ENCODE results near the gene SEC24C.
A peak's percentile ranks its signal among the peaks of the same experiment; 100 is the strongest.
"Not testable (repeated sequence)": the region's sequence is repeated elsewhere in the genome, so short reads cannot be mapped to it uniquely, and the experiment has no call there.

SEC24C gene

DNA sequence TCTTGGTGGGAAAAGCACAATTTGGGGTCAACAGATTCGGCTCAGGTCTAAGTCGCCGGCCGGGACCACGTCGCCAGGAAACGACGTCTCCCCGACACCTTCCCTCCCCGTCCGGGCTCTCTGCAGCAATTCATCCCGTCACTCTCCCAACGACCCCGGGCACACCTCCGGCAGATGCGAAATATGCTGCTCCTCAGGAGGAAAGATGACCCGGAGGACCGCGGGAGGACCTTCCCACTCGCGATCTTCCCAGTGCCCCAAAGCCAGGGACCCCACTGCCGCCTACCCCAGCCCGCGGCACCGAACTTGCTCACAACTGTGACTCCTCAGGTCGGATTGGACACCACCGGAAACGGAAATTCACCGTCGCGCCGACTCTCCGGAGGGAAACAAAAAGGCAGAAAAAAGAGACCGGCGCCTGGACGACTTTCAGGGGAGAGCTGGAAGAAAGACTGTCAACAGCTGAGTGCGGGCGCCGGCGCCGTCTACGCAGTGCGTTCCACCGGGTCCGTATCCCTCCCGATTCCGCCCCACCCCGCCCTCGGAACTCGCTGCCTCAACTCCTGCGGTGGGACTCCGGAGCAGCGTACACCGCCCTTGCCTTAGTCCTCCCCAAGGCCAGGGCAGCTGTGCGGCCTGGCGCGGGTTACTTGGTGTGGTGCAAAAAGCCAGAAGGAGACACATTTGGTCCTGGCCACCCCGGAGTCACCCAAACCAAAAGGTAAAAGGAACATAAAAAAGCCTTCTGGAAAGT, 13.8 kb upstream of the SEC24C start:
- peak; percentile 39 to 94 (median 87) for DNase-seq

DNA sequence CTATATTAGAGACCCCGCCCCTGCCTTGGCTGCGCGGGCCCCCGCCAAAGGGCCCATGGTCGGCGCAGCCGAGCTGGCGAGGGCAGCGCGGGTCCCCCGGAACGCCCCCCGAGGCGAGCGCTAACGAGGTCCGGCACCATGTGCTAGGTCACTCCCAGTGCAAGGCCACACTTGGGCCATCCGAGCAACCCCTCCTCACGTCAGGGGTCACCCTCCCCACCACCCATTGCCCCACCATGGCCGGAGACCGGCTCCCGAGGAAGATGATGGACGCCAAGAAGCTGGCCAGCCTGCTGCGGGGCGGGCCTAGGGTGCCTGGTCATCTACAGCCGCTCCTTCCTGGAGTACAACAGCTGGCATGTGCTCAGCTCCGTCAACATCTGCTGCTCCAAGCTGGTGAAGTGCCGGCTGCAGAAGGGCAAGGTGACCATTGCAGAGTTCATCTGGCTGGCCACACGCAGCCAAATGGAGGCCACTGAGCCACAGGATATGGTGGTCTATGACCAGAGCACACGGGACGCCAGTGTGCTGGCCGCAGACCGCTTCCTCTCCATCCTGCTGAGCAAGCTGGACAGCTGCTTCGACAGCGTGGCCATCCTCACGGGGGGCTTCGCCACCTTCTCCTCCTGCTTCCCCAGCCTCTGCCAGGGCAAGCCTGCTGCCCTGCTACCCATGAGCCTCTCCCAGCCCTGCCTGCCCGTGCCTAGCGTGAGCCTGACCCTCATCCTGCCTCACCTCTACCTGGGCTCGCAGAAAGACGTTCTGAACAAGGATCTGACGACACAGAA, 12.4 kb upstream of the SEC24C start:
- no peak for DNase-seq

DNA sequence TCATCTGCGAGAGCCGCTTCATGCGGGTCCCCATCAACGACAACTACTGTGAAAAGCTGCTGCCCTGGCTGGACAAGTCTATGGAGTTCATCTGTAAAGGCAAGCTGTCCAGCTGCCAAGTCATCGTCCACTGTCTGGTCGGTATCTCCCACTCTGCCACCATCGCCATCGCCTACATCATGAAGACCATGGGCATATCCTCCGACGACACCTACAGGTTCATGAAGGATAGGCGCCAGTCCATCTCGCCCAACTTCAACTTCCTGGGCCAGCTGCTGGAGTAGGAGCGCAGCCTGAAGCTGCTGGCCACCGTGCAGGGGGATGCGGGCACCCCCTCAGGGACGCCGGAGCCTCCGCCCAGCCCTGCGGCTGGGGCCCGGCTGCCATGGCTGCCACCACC, 11.7 kb upstream of the SEC24C start:
- DNase-seq: no peak

DNA sequence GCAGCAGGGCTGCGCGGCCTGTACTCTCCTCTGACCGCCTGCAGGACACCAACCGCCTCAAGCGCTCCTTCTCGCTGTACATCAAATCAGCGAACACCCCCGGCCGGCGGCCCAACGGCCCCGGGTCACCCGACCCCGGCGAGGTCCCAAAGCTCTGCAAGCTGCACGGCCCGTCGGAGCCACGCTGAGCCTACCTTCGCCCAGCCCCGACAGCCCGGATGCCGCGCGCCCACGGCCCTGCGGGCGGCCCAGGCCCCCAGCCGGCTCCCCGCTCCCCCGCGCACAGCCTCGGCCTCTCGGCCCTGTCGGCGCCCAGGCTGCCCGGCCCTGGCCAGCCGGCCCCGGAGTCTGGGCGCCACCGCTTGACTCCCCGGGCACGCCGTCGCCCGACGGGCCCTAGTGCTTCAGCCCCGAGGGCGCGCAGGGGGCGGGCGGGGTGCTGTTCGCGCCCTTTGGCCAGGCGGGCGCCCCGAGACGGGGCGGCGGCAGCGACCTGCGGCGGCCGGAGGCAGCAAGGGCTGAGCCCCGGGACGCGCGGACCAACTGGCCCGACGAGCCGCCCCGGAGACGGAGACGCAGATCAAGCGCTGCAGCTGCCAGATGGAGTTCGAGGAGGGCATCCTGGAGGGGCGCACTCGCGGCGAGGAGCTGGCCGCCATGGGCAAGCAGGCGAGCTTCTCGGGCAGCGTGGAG, 11.1 kb upstream of the SEC24C start:
- no peak for DNase-seq

DNA sequence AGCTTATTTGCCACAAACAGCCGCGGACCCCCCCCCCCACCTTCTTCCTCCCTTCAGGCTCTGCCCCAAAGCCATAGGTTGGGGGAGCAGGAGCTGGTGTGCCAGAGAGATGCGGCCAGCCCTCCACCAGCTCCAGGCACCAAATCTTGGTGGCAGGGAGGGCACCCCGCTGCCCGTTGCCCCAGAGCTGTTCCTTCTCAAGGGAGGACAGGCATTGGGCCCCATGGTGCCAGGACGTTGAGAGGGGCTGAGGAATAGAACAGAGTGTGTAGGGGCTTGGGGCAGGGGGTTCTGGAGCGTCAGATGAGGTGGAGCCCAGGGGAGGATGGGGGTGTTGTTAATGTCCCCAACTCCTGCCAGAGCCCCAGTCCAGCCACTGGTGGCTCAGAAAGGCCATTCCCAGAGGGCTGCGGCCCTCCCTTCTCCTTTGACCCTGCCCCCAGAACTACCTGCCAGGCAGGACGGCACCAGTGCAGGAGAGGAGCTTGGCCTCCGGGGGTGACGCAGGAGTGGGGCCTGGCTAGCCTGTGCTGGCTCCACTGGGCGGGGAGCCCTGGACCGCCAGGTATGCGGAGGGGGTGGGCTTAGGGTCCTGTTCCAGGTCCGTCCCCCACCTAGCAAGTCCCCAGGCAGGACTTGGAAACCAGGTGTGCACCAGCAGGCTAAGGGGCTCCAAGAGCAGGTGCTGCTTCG, 10.0 kb upstream of the SEC24C start:
- DNase-seq: no peak

DNA sequence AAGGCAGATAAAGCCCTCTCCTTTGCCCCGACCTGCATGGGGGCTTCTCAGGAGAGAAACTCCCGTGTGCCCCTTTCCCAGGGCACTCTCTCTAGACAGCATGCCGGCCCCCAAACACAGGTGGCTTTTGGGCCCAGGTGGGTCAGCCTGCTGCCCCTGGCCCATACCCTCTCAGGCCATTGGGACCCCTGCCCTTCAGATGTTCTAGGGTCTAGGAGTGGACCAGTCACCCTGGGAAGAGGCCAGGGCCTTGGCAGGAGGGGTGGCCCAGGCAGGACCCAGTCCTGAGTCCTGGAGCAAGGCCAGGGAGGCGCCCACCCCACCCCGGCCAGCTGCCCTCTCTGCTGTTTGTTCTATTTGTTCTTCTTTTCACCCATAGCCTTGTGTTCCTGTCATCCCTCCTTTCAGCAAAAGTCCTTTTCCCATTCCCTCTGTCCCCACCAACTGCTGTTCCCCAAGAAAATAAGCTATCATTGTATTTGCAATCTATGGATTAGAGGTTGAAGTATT, 9.3 kb upstream of the SEC24C start:
- no peak for DNase-seq

DNA sequence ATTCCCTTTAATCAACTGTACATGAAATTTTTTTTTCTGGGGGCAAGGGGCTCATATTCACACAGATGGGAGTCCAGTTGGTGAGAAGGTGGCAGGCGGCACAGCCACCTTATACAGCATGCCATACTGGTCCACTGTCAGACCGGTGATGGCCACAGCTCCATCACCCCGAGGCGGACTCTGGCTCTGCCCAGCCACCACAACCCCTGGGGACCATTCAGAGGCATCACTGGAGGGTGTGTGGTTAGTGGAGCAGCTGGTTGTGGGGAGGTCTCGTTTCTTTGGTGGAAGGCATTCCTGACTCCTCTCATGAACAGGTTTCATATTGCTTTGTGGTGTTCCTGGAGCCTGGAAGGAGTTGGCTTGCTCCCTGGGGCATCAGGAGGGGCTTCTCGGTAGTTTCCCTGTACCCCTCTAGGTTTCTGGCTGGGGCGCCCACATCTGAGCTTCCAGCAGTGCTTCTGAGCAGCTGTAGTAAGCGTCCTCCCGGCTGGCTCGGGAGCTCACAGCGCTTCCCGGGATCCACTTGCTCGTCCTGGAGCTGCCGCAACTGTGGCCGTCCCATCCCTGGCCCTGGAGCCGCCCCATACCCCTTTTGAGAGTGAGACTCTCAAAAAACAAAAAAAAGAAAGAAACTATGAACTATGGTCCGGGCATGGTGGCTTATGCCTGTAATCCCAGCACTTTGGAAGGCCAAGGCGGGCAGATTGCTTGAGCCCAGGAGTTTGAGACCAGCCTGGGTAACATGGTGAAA, 3.5 kb upstream of the SEC24C start:
- DNase-seq: not testable (repeated sequence)

DNA sequence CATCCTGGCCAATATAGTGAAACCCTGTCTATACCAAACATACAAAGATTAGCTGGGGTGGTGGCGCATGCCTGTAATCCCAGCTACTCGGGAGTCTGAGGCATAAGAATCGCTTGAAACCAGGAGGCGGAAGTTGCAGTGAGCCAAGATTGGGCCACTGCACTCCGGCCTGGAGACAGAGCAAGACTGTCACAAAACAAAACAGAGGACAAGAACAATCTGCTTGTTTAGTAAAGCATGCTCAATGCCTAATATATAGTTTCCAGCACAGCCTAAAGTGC, 1.8 kb upstream of the SEC24C start:
- no peak for DNase-seq

DNA sequence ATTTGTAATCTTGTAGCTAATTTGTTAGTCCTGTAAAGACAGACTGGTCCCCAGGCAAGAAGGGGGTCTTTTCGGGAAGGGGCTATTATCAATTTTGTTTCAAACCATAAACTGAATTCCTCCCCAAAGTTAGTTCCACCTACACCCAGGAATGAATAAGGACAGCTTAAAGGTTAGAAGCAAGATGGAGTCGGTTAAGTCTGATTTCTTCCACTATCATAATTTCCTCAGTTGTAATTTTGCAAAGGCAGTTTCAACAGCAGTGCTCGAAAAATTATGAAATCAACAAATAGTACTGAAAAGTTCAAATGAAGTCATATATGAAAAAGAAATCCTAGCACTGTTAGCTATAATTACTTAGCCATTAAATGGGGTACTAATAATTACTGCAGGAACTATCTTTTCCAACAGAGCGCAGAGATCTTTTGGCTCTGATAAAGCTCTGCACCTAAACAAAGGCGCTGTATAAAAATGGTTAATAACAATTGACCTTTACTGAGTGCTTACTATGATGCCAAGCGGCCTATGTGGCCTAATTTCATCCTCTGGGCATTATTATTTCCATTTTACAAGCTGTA, 756 bp upstream of the SEC24C start:
- no peak for DNase-seq

DNA sequence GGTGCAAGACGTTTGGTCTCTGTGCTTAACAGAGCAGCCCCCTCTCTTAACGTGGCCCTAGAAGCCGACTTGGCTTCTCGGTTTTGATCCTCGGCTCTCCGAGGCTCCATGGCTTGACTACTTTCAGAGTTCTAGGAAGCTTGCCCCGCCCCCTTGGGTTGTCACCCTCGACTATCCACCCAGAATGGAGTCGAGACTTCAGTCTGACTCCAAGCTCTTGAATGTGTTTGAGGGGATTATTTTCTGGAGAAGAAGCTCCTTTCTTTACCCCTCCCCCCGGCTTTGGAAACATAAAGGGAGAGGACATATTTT, 448 bp downstream of the SEC24C start:
- DNase-seq: peak in 2 of 58 donors; percentile 28 to 41

DNA sequence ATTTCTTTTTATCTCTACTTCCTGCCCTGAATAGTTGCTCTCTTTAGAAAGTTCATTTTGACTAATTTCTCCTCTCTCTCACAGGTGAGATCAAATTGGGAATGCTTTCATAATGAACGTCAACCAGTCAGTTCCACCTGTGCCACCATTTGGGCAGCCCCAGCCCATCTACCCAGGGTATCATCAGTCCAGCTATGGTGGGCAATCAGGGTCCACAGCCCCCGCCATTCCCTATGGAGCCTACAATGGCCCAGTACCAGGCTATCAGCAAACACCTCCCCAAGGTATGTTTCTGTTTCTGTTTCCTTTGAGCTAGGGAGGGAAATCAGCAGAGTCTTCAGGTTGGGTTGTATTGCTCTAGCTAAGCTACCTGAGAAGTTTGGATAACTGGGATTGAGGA, 2.5 kb downstream of the SEC24C start:
- DNase-seq: no peak

DNA sequence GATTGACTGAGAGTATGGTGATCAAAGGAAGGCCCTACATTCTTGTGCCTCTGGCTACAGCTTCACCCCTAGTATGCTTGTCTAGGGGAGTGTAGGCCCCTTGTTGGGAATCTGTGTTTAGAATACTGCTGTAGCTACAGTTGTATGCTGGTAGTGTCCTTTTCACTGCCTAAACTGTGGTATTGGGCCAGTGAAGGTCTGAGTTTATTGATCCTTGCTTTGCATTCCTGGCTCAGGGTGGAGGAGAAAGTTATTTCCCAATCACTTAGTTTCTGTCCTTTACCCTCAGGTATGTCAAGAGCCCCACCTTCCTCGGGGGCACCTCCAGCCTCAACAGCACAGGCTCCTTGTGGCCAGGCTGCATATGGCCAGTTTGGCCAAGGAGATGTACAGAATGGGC, 6.6 kb downstream of the SEC24C start:
- no peak for DNase-seq

DNA sequence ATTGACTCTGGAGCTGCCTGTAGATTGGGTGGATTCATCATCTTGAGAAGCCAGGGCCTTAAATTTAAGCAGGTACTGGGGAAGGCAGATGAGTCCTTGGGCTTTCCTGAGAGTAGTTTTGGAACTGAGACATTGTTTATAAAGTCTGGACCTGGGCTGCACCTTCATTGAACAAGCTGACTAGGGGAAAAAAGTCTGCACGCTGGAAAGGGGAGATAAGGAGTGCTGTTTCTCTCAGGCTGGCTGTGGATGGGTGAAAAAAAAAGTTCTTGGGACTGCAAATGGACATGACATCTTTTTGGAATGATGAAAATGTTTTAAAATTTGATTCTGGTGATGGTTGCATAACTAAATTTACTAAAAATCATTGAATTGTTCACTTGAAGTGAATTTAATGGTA, 12.0 kb downstream of the SEC24C start:
- DNase-seq: no peak

DNA sequence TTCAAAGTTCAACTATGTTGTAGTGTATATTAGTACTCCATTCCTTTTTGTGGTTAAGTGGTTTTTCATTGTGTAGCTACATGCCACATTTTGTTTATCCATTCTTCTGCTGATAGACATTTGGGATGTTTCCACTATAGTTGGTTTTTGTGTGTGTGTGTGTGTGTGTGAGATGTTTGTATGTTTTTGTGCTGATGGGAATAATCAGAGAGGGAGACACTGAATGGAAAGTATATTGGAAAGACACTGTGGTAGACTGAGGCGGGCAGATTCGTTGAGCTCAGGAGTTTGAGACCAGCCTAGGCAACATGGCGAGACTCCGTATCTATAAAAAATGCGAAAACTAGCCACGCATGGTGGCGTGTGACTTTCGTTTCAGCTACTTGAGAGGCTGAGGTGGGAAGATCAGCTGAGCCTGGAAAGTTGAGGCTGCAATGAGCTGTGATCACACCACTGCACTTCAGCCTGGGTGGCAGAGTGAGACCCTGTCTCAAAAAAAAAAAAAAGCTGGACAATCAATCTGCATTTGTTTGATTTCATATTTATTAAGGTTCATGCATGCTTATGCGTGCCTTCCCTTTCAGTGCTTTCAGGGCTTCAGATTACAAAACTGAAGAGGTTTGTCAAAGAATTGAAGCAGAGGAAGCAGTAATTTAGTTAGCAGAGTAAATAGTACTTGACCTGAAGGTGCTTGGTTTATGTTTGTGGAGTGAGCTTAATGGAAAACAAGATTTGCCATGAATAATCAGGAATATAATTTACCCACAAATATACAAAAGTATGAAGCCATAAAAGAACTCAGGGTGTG, 14.7 kb downstream of the SEC24C start:
- no peak for DNase-seq

DNA sequence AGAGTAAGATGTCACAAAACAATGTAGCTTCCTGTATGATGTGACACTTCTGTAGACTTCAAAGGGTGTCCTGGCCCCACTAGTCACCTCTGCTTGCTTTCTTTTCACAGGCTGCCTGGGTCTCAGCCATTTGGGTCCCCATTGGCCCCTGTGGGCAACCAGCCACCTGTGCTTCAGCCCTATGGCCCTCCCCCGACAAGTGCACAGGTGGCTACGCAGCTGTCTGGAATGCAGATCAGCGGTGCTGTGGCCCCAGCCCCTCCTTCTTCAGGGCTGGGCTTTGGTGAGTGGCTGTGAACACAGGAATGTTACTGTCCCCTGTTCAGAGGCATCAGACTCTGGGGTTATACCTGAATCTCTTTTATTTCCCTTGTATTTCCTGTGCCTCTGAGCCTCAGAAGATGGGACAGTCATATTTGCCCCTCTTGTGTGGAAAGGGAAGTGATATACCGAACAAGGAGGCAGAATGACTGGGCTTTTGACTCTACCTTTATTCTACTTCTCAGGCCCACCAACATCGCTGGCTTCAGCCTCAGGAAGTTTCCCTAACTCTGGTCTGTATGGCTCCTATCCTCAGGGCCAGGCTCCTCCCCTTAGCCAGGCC, 15.4 kb downstream of the SEC24C start:
- no peak for DNase-seq

DNA sequence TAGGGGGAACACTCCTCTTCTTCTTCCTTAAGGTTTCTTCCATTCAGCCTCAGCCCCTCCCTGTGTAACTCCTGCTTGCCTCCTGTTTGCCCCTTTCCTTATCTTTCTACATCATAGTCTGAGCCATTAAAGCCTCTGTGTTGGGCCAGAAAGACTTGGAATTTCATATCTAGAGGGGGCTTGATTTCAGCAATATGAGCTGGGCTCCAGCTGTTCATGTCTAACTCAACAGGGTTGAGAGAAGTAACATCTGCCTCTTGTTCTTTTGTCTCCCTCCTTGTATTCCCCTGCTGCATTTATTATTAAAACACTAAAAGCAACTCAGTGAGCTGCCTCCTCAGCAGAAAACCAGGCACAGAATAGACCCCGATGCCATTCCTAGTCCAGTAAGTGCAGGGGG, 17.6 kb downstream of the SEC24C start:
- no peak for DNase-seq

DNA sequence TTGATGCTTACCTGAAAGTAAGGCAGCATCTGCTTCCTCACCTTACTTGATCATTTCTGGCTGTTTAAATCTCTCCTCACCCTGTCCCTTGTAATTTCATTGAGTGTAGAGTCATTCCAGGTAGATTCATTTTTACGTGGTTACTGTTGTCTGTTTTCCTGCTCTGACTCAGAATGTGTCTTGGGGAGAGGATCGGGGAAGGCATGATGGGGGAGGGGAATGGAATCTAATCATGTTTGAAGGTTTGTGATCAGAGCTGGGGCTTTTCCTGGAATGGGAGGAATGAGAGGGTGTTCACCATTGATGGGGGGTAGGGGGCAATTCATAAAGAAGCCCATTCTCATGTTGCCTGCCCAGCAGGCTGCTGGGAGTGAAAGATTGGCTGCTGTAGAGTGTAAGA, 18.7 kb downstream of the SEC24C start:
- DNase-seq: no peak

DNA sequence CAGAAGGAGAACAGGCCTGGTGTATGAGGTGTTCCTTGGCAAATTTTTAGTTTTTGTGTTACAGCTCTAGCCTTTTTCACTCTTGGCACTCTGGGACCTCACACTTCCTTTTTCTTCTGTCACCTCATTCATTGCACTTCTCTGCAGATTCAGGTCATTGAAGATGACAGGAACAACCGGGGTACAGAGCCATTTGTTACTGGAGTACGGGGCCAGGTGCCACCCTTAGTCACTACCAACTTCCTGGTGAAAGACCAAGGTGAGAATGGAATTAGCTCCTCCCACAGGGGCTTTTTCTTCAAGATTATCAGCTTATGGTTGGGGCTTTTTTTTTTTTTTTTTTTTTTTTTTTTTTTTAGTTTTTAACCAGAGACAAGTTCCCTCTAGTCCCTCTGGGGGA, 19.2 kb downstream of the SEC24C start:
- no peak for DNase-seq

DNA sequence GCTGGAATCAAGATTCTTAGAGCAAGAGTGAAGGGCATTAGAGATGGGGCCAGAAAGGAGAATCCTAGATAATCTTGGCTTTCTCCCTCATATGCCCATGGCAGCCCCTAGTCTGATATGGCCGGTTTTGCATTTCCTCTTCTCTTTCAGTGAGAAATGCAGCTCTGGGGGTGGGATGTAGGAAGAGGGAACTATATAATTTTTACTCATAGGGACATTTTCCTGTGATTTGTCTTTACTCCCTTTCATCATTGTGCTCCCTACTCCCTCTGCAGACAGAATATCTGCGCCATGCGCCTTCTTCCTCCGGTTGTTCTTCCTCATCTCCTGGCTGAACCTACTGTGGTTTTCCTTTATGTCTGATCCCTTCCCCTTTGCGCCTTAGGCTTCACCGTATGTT, 20.9 kb downstream of the SEC24C start:
- DNase-seq: no peak

DNA sequence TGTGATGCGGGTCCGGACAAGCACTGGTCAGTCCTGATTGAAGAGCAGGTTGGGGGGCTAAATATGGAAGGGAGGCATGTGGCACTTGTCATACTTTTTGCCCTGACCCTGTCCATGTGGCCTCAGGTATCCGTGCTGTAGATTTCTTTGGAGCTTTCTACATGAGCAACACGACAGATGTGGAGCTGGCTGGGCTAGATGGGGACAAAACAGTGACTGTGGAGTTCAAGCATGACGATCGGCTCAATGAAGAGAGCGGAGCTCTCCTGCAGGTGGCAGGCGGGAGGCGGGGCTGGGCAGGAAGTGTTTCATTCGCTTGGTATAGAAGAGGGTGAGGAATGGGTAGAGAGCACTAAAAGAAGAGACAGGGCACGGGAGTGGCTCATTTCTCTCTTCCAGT, 24.7 kb downstream of the SEC24C start:
- DNase-seq: peak in 2 of 58 donors; percentile 1 to 5

Measured in anterior cingulate cortex (tissue), 58 donors.